SK-N-SH (cell line): ENCODE data around the gene EMP1. TPM values are rescaled to one million over a fixed set of nuclear protein-coding genes. Genes with fewer than 3 reads are reported as not detected.

Experiments used
- CTCF ChIA-PET: fragments of 300-600, 350-600 bp; formaldehyde crosslinking; extraction: SDS; loops from one replicate; lab custom pipeline; 2021; lab: Yijun Ruan, JAX
- POLR2A ChIA-PET: fragments of 350-600 bp; sonication (Branson Sonifier 250); formaldehyde crosslinking; extraction: SDS; loops from one replicate; lab custom pipeline; 2020; ENCODE audit warnings: antibody characterized with exemption, inconsistent platforms; lab: Yijun Ruan, JAX
- DNase-seq: peaks from one replicate; pipeline ENCODE4 v3.0.0; 2012
- H2AFZ ChIP-seq: fragments of 200-600 bp; sonication (generic); 2 replicates; pipeline ENCODE4 v1.8.1; 2016; ENCODE audit warnings: antibody characterized with exemption, mild to moderate bottlenecking, low read depth
- H3F3A ChIP-seq: fragments of 200-600 bp; sonication (generic); replicated peaks from 2 replicates; pipeline ENCODE3; 2016; ENCODE audit warnings: antibody characterized with exemption, mild to moderate bottlenecking; ENCODE audit not compliant: insufficient read depth
- H3K27ac ChIP-seq, 2 experiments: fragments of 200-500 bp in 1 of 2; fragments of 200-600 bp in 1 of 2; sonication (Bioruptor generic) in 1 of 2; sonication (generic), shearing (Covaris generic) in 1 of 2; 2 replicates each; pipeline versions ENCODE4 v1.5.1 to v1.6.1; 2014 to 2016; ENCODE audit warnings: low read depth in 2 of 2, inconsistent platforms in 1 of 2, low read length in 1 of 2, mild to moderate bottlenecking in 1 of 2, mixed read lengths in 1 of 2
- H3K27me3 ChIP-seq: fragments of 200-600 bp; sonication (generic), shearing (Covaris generic); 2 replicates; pipeline ENCODE4 v1.6.1; 2016; ENCODE audit warnings: mixed run types; ENCODE audit not compliant: insufficient read depth
- H3K36me3 ChIP-seq, 2 experiments: fragments of 200-500 bp in 1 of 2; fragments of 200-600 bp in 1 of 2; sonication (Bioruptor generic) in 1 of 2; sonication (generic) in 1 of 2; replicated peaks in 1 of 2; 2 replicates each; pipeline versions ENCODE3 to v1.5.1; 2014 to 2016; ENCODE audit warnings: low read length in 1 of 2, mild to moderate bottlenecking in 1 of 2; ENCODE audit not compliant: insufficient read depth in 2 of 2, control insufficient read depth in 1 of 2
- H3K4me1 ChIP-seq, 2 experiments: fragments of 200-500 bp in 1 of 2; fragments of 200-600 bp in 1 of 2; sonication (Bioruptor generic) in 1 of 2; sonication (generic), shearing (Covaris generic) in 1 of 2; 2 replicates each; pipeline versions ENCODE4 v1.5.1 to v1.6.1; 2014 to 2016; ENCODE audit warnings: low read depth in 1 of 2, low read length in 1 of 2, mixed run types in 1 of 2; ENCODE audit not compliant: insufficient read depth in 2 of 2, control insufficient read depth in 1 of 2
- H3K4me2 ChIP-seq: fragments of 200-600 bp; sonication (generic), shearing (Covaris generic); 2 replicates; pipeline ENCODE4 v1.6.1; 2017; ENCODE audit warnings: mixed run types
- H3K4me3 ChIP-seq, 2 experiments: fragments of 200-500 bp in 1 of 2; fragments of 200-600 bp in 1 of 2; sonication (Bioruptor generic) in 1 of 2; sonication (generic), shearing (Covaris generic) in 1 of 2; 2 replicates each; pipeline versions ENCODE4 v1.5.1 to v1.8.1; 2014 to 2016; ENCODE audit warnings: low read depth in 2 of 2, inconsistent platforms in 1 of 2, low read length in 1 of 2, mild to moderate bottlenecking in 1 of 2, mixed read lengths in 1 of 2, moderate library complexity in 1 of 2
- H3K79me2 ChIP-seq: fragments of 200-600 bp; sonication (generic); 2 replicates; pipeline ENCODE4 v1.8.1; 2017; ENCODE audit warnings: mild to moderate bottlenecking; ENCODE audit not compliant: insufficient read depth
- H3K9ac ChIP-seq: fragments of 200-600 bp; sonication (generic); 2 replicates; pipeline ENCODE4 v1.6.1; 2017; ENCODE audit warnings: mixed run types
- H3K9me2 ChIP-seq: fragments of 200-600 bp; sonication (generic); 2 replicates; pipeline ENCODE4 v1.6.1; 2017; ENCODE audit warnings: mixed run types
- H3K9me3 ChIP-seq: fragments of 200-600 bp; sonication (generic); 2 replicates; pipeline ENCODE4 v1.6.1; 2017; ENCODE audit warnings: mixed run types, mild to moderate bottlenecking, moderate library complexity
- H4K20me1 ChIP-seq: fragments of 200-600 bp; sonication (generic); 2 replicates; pipeline ENCODE4 v1.6.1; 2017; ENCODE audit warnings: mild to moderate bottlenecking, mixed run types; ENCODE audit not compliant: insufficient read depth
- CHD2 ChIP-seq: fragments of 150-350 bp; IDR thresholded peaks from 2 replicates; pipeline ENCODE4 v1.6.1; 2018; ENCODE audit warnings: low read length; ENCODE audit not compliant: partially characterized antibody
- ELF1 ChIP-seq: IDR thresholded peaks from 2 replicates; pipeline ENCODE4 v1.4.0; 2012
- FOSL2 ChIP-seq: IDR thresholded peaks from 2 replicates; pipeline ENCODE4 v1.4.0; 2012; ENCODE audit warnings: low read depth, mild to moderate bottlenecking, moderate library complexity, borderline replicate concordance
- FOXM1 ChIP-seq: IDR thresholded peaks from 2 replicates; pipeline ENCODE4 v1.4.0; 2012; ENCODE audit warnings: low read depth, mild to moderate bottlenecking
- GATA2 ChIP-seq: sonication (generic); formaldehyde crosslinking; IDR thresholded peaks from 2 replicates; pipeline ENCODE4 v1.5.0; 2020; ENCODE audit warnings: mild to moderate bottlenecking, missing genetic modification reagents
- PBX3 ChIP-seq: IDR thresholded peaks from 2 replicates; pipeline ENCODE4; 2012
- POLR2AphosphoS5 ChIP-seq: IDR thresholded peaks from 2 replicates; pipeline ENCODE4 v1.6.1; 2012; ENCODE audit warnings: low read depth, low read length
- RXRA ChIP-seq: IDR thresholded peaks from 2 replicates; pipeline ENCODE4 v1.4.0; 2012; ENCODE audit warnings: low read depth, mild to moderate bottlenecking, borderline replicate concordance
- SIN3A ChIP-seq: IDR thresholded peaks from 2 replicates; pipeline ENCODE4 v1.6.1; 2012; ENCODE audit warnings: low read depth, mild to moderate bottlenecking, low read length, moderate library complexity, borderline replicate concordance
- SMC3 ChIP-seq: IDR thresholded peaks from 2 replicates; pipeline ENCODE4 v1.6.1; 2012; ENCODE audit warnings: low read depth, low read length, improper control_type of control experiment
- TAF1 ChIP-seq: IDR thresholded peaks from 2 replicates; pipeline ENCODE4 v1.6.1; 2012; ENCODE audit warnings: low read depth, mild to moderate bottlenecking, low read length, moderate library complexity, borderline replicate concordance
- TCF12 ChIP-seq: IDR thresholded peaks from 2 replicates; pipeline ENCODE4 v1.4.0; 2012
- TEAD4 ChIP-seq: IDR thresholded peaks from 2 replicates; pipeline ENCODE4 v1.4.0; 2012; ENCODE audit warnings: mild to moderate bottlenecking, borderline replicate concordance; ENCODE audit not compliant: insufficient read depth
- WGBS: methylation state at CpG from one replicate; pipeline ENCODE4 v1.1.6; 2017; ENCODE audit warnings: low lambda C conversion rate; 5-methylcytosine and 5-hydroxymethylcytosine counted together
- polyA plus RNA-seq, 3 experiments: library from polyadenylated mRNA; depleted of rRNA; stranded (reverse); fragments of >200 nt; gene quantifications; 2 replicates each; pipeline ENCODE4 v1.2.3, GENCODE V29; 2012
- TF ChIP-seq, protein P1 (sequence below): fragments of 150-350 bp; IDR thresholded peaks from 2 replicates; pipeline ENCODE4 v1.6.1; 2016; ENCODE audit warnings: mild to moderate bottlenecking, low read depth, low read length
- TF ChIP-seq, protein P2 (sequence below): fragments of 150-350 bp; IDR thresholded peaks from 2 replicates; pipeline ENCODE4 v1.6.1; 2017; ENCODE audit warnings: antibody characterized with exemption, low read length, low read depth, borderline replicate concordance
- TF ChIP-seq, protein P3 (sequence below): IDR thresholded peaks from 2 replicates; pipeline ENCODE4 v1.4.0; 2012; ENCODE audit warnings: low read depth, borderline replicate concordance

Gene EMP1
- polyA plus RNA-seq, 1 of the 3 experiments (the other 2 are of a cell fraction), result 67.4 TPM

GRCh38 chr12:13194401-13195110 lies 2.0 kb upstream of the EMP1 start:
- no peak for TF ChIP-seq POLR2AphosphoS5
- TF ChIP-seq, protein P1, sequence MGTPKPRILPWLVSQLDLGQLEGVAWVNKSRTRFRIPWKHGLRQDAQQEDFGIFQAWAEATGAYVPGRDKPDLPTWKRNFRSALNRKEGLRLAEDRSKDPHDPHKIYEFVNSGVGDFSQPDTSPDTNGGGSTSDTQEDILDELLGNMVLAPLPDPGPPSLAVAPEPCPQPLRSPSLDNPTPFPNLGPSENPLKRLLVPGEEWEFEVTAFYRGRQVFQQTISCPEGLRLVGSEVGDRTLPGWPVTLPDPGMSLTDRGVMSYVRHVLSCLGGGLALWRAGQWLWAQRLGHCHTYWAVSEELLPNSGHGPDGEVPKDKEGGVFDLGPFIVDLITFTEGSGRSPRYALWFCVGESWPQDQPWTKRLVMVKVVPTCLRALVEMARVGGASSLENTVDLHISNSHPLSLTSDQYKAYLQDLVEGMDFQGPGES, result no peak
- peak; percentile 56 for TF ChIP-seq TCF12
- peak; percentile 83 for TF ChIP-seq PBX3
- no peak for TF ChIP-seq SIN3A
- TF ChIP-seq TAF1, result no peak
- TF ChIP-seq RXRA, result no peak
- no peak for TF ChIP-seq FOSL2
- TF ChIP-seq, protein P2, sequence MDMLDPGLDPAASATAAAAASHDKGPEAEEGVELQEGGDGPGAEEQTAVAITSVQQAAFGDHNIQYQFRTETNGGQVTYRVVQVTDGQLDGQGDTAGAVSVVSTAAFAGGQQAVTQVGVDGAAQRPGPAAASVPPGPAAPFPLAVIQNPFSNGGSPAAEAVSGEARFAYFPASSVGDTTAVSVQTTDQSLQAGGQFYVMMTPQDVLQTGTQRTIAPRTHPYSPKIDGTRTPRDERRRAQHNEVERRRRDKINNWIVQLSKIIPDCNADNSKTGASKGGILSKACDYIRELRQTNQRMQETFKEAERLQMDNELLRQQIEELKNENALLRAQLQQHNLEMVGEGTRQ, result no peak
- no peak for TF ChIP-seq TEAD4
- TF ChIP-seq, protein P3, sequence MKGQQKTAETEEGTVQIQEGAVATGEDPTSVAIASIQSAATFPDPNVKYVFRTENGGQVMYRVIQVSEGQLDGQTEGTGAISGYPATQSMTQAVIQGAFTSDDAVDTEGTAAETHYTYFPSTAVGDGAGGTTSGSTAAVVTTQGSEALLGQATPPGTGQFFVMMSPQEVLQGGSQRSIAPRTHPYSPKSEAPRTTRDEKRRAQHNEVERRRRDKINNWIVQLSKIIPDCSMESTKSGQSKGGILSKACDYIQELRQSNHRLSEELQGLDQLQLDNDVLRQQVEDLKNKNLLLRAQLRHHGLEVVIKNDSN, result no peak
- TF ChIP-seq FOXM1, result no peak
- no peak for TF ChIP-seq CHD2
- no peak for TF ChIP-seq GATA2 (CRISPR knock-in tag)
- TF ChIP-seq ELF1, result no peak
- no peak for TF ChIP-seq SMC3
- Histone ChIP-seq H3K9ac (peak overlapping the region; percentile 78; the same call in 1 of the 2 replicates), H3K4me2 (peak overlapping the region; percentile 1; the same call in 1 of the 2 replicates), H3K36me3 (no peaks in the 10 kb centered on the region), H3K9me3 (no peaks in the 10 kb centered on the region), H3K9me2 (no peaks in the 10 kb centered on the region), H3K4me1 (peaks cover 12 to 26% of the 10 kb centered on the region in 2 experiments; a peak in 3 of 4 replicates), H3K79me2 (peaks cover 29% of the 10 kb centered on the region), H4K20me1 (no peaks in the 10 kb centered on the region), H3K4me3 (no peak overlapping the region), H3K27me3 (no peaks in the 10 kb centered on the region), H3F3A (peaks cover 16% of the 10 kb centered on the region), H2AFZ (peak overlapping the region; percentile 55), H3K27ac (peak overlapping the region in 1 of 2 experiments; percentile 99; a peak in 2 of 4 replicates)
- ChIA-PET POLR2A (no interaction called here), CTCF (interaction anchor here (1.1 kb wide), 1 partner anchor 278 kb away, joined by 4 read pairs; no protein-coding TSS in a partner anchor)
- WGBS, result 43% methylated on average over 6 of the region's 6 CpGs
- DNase-seq, result peak; percentile 52
